LNCaP clone FGC (cell line): ENCODE data around the gene MAPT.

Source experiments
- DNase-seq: peaks from one replicate; pipeline ENCODE4 v3.0.0-alpha.2; 2011; ENCODE audit warnings: low read depth
- H3K4me3 ChIP-seq: 2 replicates; pipeline ENCODE4 v1.5.1; 2011; ENCODE audit warnings: mild to moderate bottlenecking, low read depth, low read length, control low read depth
- TF ChIP-seq, protein P1 (sequence below): IDR thresholded peaks from 2 replicates; pipeline ENCODE4 v1.5.1; 2012; ENCODE audit warnings: mild to moderate bottlenecking; ENCODE audit not compliant: control insufficient read depth, insufficient read depth; ENCODE audit errors: extremely low read depth

The MAPT gene

GRCh38 chr17:45966606-45967280 is 72.4 kb downstream of the MAPT start:
- H3K4me3 ChIP-seq, result no peak overlapping the region
- no peak for DNase-seq
- TF ChIP-seq, protein P1, sequence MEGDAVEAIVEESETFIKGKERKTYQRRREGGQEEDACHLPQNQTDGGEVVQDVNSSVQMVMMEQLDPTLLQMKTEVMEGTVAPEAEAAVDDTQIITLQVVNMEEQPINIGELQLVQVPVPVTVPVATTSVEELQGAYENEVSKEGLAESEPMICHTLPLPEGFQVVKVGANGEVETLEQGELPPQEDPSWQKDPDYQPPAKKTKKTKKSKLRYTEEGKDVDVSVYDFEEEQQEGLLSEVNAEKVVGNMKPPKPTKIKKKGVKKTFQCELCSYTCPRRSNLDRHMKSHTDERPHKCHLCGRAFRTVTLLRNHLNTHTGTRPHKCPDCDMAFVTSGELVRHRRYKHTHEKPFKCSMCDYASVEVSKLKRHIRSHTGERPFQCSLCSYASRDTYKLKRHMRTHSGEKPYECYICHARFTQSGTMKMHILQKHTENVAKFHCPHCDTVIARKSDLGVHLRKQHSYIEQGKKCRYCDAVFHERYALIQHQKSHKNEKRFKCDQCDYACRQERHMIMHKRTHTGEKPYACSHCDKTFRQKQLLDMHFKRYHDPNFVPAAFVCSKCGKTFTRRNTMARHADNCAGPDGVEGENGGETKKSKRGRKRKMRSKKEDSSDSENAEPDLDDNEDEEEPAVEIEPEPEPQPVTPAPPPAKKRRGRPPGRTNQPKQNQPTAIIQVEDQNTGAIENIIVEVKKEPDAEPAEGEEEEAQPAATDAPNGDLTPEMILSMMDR, result no peak

GRCh38 chr17:45967378-45967777 is 73.0 kb downstream of the MAPT start:
- no peak for DNase-seq
- TF ChIP-seq, protein P1, result no peak
- no peak overlapping the region for H3K4me3 ChIP-seq

- no peak overlapping the region for H3K4me3 ChIP-seq
- TF ChIP-seq, protein P1, result no peak
- no peak for DNase-seq
Measured at GRCh38 chr17:45968732-45969131, 74.4 kb downstream of the MAPT start.

- H3K4me3 ChIP-seq, result no peak overlapping the region
- TF ChIP-seq, protein P1, result no peak
Measured at GRCh38 chr17:45969726-45970125, 75.4 kb downstream of the MAPT start.

DNA sequence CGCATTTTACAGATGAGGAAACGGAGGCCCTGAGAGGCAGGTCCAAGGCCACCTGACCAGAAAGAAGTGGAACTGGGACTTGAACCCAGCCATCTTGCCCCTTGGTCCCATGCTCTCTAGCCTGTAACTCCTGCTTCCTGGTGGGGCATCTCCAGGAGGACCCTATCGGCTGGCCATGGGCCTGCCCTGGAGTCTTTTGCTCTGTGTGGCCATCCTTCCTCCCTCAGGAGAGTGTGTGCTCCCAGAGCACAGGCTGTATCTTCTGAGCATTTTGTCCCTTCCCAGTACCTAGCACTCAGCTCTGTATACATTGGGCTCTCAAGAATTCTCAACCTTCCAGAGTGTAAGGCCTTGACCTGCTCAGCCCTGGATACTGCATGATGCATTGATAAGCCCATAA is 76.3 kb downstream of the MAPT start:
- TF ChIP-seq, protein P1, result no peak

More at GRCh38 chr17:45969726-45970125, 75.4 kb downstream of the MAPT start:
- no peak for DNase-seq

GRCh38 chr17:45971698-45972141 is 77.4 kb downstream of the MAPT start:
- TF ChIP-seq, protein P1, result no peak
- DNase-seq, result no peak
- no peak overlapping the region for H3K4me3 ChIP-seq

More for the DNA sequence above, 76.3 kb downstream of the MAPT start:
- no peak overlapping the region for H3K4me3 ChIP-seq
- no peak for DNase-seq

DNA sequence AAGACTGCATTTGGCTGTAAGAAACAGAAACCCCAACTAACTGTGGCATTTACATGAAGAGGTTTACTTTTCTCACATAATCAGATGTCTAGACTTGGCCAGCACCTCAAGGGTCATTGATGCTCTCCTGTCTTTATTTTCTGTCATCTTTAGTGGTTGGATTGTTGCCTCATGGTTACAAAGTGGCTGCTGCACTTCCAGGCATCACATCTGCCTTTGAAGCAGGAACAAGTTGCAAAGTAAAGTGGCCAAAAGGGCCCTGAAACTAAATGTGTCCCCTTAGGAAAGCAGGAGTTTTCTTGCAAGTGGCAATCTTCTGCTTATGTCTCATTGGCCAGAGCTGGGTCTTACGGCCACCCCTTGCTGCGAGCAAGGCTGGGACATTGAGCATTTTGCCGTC is 78.2 kb downstream of the MAPT start:
- no peak for DNase-seq
- H3K4me3 ChIP-seq, result no peak overlapping the region
- TF ChIP-seq, protein P1, result no peak
